GM12878 (cell line): ENCODE measurements around the gene SIGLEC11. TPM values are rescaled to one million over a fixed set of nuclear protein-coding genes. Genes with fewer than 3 reads are reported as not detected.

Experiments used
- ATAC-seq: fragments of 200-7000 bp; cut with Tn5 transposase; 3 replicates; pipeline ENCODE4 v1.9.1; 2020; ENCODE audit warnings: mild to moderate bottlenecking, moderate library complexity
- BruUV-seq: library from RNA; stranded (reverse); fragments of 400-500 nt; replicated peaks from 2 replicates; lab custom pipeline; 2021; lab: Mats Ljungman, UMichigan
- CTCF ChIA-PET: fragments of 300-600 bp; sonication (Branson Sonifier 250); formaldehyde crosslinking; extraction: SDS; loops from one replicate; lab custom pipeline; 2021; ENCODE audit warnings: inconsistent platforms; lab: Yijun Ruan, JAX
- POLR2A ChIA-PET: fragments of 350-600 bp; formaldehyde crosslinking; extraction: SDS; loops from one replicate; lab custom pipeline; 2021; ENCODE audit warnings: inconsistent platforms; lab: Charles Lee
- RAD21 ChIA-PET: fragments of 300-600 bp; sonication (Branson Sonifier 250); formaldehyde crosslinking; loops from one replicate; lab custom pipeline; 2023; ENCODE audit warnings: antibody characterized with exemption; ENCODE audit not compliant: unreplicated experiment; lab: Charles Lee
- SMC1A ChIA-PET: fragments of 300-600 bp; sonication (Branson Sonifier 250); formaldehyde crosslinking; loops from one replicate; lab custom pipeline; 2023; ENCODE audit not compliant: unreplicated experiment, uncharacterized antibody; lab: Charles Lee
- DNase-seq: peaks from one replicate; pipeline ENCODE4 v3.0.0-alpha.2; 2011; ENCODE audit warnings: low read depth, low spot score
- FAIRE-seq: peaks from 3 replicates; lab custom pipeline; 2011; peaks lifted over from hg19 to GRCh38; lab: Jason Lieb, UNC
- H2AFZ ChIP-seq: 2 replicates; pipeline ENCODE4 v1.6.0; 2011; ENCODE audit warnings: low read depth, low read length, control low read depth; ENCODE audit not compliant: control insufficient read depth
- H3K27ac ChIP-seq: 2 replicates; pipeline ENCODE4 v1.5.1; 2011; ENCODE audit warnings: control low read depth; ENCODE audit not compliant: control insufficient read depth, insufficient read depth
- H3K27me3 ChIP-seq, 2 experiments: replicated peaks in 1 of 2; 2 replicates each; pipeline versions ENCODE4 v1.6.0 to v1.6.1; 2011; ENCODE audit warnings: low read length in 1 of 2; ENCODE audit not compliant: control insufficient read depth in 2 of 2, insufficient read depth in 2 of 2
- H3K36me3 ChIP-seq, 2 experiments: 2 replicates each; pipeline ENCODE4 v1.5.1; 2011; ENCODE audit warnings: low read length in 1 of 2; ENCODE audit not compliant: control insufficient read depth in 2 of 2, insufficient read depth in 2 of 2
- H3K4me1 ChIP-seq: 2 replicates; pipeline ENCODE4 v1.6.1; 2011; ENCODE audit warnings: mild to moderate bottlenecking, low read length, moderate library complexity, mixed read lengths; ENCODE audit not compliant: control insufficient read depth, insufficient read depth
- H3K4me2 ChIP-seq: 2 replicates; pipeline ENCODE4 v1.6.0; 2011; ENCODE audit warnings: control low read depth; ENCODE audit not compliant: control insufficient read depth, insufficient read depth
- H3K4me3 ChIP-seq: fragments of 200-600 bp; sonication (generic); 2 replicates; pipeline ENCODE4 v1.5.1; 2016
- H3K79me2 ChIP-seq: 2 replicates; pipeline ENCODE4 v1.6.0; 2011; ENCODE audit warnings: low read length; ENCODE audit not compliant: control insufficient read depth, insufficient read depth
- H3K9ac ChIP-seq: 2 replicates; pipeline ENCODE4 v1.8.0; 2011; ENCODE audit warnings: low read length, control low read depth, mixed read lengths; ENCODE audit not compliant: control insufficient read depth, insufficient read depth
- H3K9me3 ChIP-seq: replicated peaks from 3 replicates; pipeline ENCODE4 v1.5.1; 2011; ENCODE audit warnings: mild to moderate bottlenecking, low read length; ENCODE audit not compliant: control insufficient read depth, insufficient read depth
- H4K20me1 ChIP-seq: 2 replicates; pipeline ENCODE4 v1.6.0; 2011; ENCODE audit not compliant: control insufficient read depth, insufficient read depth
- EZH2 ChIP-seq: IDR thresholded peaks from 2 replicates; pipeline ENCODE4 v1.6.1; 2012; ENCODE audit warnings: low read depth, mild to moderate bottlenecking, control low read depth, inconsistent platforms, low read length, borderline replicate concordance; ENCODE audit not compliant: control insufficient read depth
- MLLT1 ChIP-seq: fragments of 450-650 bp; IDR thresholded peaks from 2 replicates; pipeline ENCODE4 v1.6.1; 2016; ENCODE audit warnings: mild to moderate bottlenecking
- WGBS: methylation state at CpG from one replicate; pipeline ENCODE4 v1.1.6; 2016; ENCODE audit warnings: low lambda C conversion rate; ENCODE audit not compliant: insufficient replicate concordance, insufficient coverage; ENCODE audit errors: missing lambda C conversion rate; 5-methylcytosine and 5-hydroxymethylcytosine counted together
- in situ Hi-C: fragments of 300-500 bp; cut with MboI; formaldehyde crosslinking; loops from 9 replicates; pipeline ENCODE4 v1.14.3; 2018; ENCODE audit warnings: mixed read lengths
- intact Hi-C: fragments of 100-400 bp; cut with micrococcal nuclease; formaldehyde crosslinking; loops from one replicate; pipeline ENCODE4 v1.14.2; 2022; ENCODE audit not compliant: unreplicated experiment
- polyA plus RNA-seq, 11 experiments: library from polyadenylated mRNA; depleted of rRNA in 4 of 11; unstranded in 6 of 11; stranded (reverse) in 5 of 11; fragments of >200 nt; fragmentation: Nextera tagmentation in 4 of 11; fragmentation: Illumina TruSeq in 1 of 11; extraction: Ambion mirVana in 4 of 11; extraction: Trizol in 1 of 11; gene quantifications; 1 replicate in 1 of 11; 2 replicates in 10 of 11; pipeline versions ENCODE4 v1.2.1 to v1.2.3, GENCODE V29; 2011 to 2016; ENCODE audit warnings: inconsistent platforms in 2 of 11, missing spikeins in 2 of 11, low read depth in 1 of 11
- total RNA-seq, 4 experiments: library from RNA; depleted of rRNA in 3 of 4; stranded (reverse); fragments of >200 nt in 3 of 4; fragmentation: Illumina TruSeq in 1 of 4; extraction: Trizol in 1 of 4; gene quantifications; 2 replicates each; pipeline versions ENCODE4 v1.2.1 to v1.2.3, GENCODE V29; 2013 to 2021

The SIGLEC11 gene
- total and polyA plus RNA-seq, 10 of the 15 experiments (the other 5 are each of a cell fraction or from before 2014, with no cell fraction given): not detected

GRCh38 chr19:49926515-49926914 lies 34.5 kb downstream of the SIGLEC11 start:
- WGBS: 97% methylated on average over 9 of the region's 10 CpGs
- POLR2A ChIA-PET: interaction anchor here (0.6 to 5.8 kb wide), 6 partner anchors 9 to 74 kb away, joined by 3 to 113 read pairs (median 10); partner anchors contain the start of gene IL4I1

More at GRCh38 chr19:49926515-49926914, 34.5 kb downstream of the SIGLEC11 start:
- FAIRE-seq: no peak
- no peak for ATAC-seq
- Histone ChIP-seq H3K9ac (no peak overlapping the region; the same call in 1 of the 2 replicates), H2AFZ (no peak overlapping the region), H3K79me2 (peaks cover 95% of the 10 kb centered on the region), H3K27me3 (no peaks in the 10 kb centered on the region), H3K36me3 (peaks cover 15 to 25% of the 10 kb centered on the region in 2 experiments; a peak in 3 of 4 replicates), H4K20me1 (no peaks in the 10 kb centered on the region), H3K4me3 (peak overlapping the region; percentile 92; the same call in 1 of the 2 replicates)
- RAD21 ChIA-PET: interaction anchor here (3.1 to 5.0 kb wide), 3 partner anchors 14 to 36 kb away, joined by 10 to 66 read pairs (median 40); partner anchors contain the start of gene IL4I1
- SMC1A ChIA-PET: interaction anchor here (4.8 kb wide), 2 partner anchors 14 to 32 kb away, joined by 48 to 78 read pairs; partner anchors contain the start of gene IL4I1
- no peak for DNase-seq
- CTCF ChIA-PET: interaction anchor here (1.8 to 2.6 kb wide), 2 partner anchors 9 to 18 kb away, joined by 5 to 19 read pairs; no protein-coding TSS in a partner anchor
- in situ Hi-C loops: no loop called here
- BruUV-seq: no TSS peak
- TF ChIP-seq EZH2: no peak
- 0 out of 2 replicates have a peak, but pooled peaks have one; percentile 45 for TF ChIP-seq MLLT1
- TF ChIP-seq, all 136 proteins: peak for 1
- H3K4me1 ChIP-seq: peaks cover 37% of the 10 kb centered on the region
- intact Hi-C loops: loop anchor here (5.0 kb wide), 1 partner anchor 49 kb away; the partner anchor contains the start of genes AKT1S1 and TBC1D17
- H3K27ac ChIP-seq: no peak overlapping the region
- H3K9me3 ChIP-seq: no peaks in the 10 kb centered on the region
- H3K4me2 ChIP-seq: peak overlapping the region; percentile 97
